NCI-H187 treated with DMSO at 0.1 percent for 48 hours (cell line): Measurements from ENCODE around the gene RPS6KA2.

ENCODE experiments used
- DNase-seq: peaks from one replicate; lab custom pipeline; 2025; lab: John Stamatoyannopoulos, UW

The RPS6KA2 gene

DNA sequence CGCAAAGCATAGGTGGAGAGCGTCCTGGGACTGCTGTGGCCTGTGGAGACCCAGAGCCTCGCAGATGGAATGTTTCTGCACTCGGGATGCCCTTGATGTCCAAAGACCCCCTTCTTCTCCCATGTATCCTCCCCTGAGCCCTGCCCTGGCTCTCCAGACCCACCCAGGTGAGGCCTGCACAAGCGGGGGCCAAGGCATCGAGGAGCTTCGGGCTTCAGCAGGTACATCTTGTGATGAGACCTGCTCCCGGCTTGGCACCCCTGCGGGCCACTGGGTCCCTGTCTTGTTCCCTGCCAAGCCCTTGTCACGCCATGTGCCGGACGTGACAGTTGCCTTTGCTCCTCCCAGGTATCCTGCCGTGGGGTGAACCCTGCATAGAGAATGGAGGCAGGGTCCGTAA lies 125.8 kb downstream of the RPS6KA2 start:
- no peak for DNase-seq

GRCh38 chr6:166500246-166500645 lies 126.8 kb downstream of the RPS6KA2 start:
- no peak for DNase-seq

- DNase-seq, result no peak
Measured at GRCh38 chr6:166499350-166500163, 127.5 kb downstream of the RPS6KA2 start.

DNA sequence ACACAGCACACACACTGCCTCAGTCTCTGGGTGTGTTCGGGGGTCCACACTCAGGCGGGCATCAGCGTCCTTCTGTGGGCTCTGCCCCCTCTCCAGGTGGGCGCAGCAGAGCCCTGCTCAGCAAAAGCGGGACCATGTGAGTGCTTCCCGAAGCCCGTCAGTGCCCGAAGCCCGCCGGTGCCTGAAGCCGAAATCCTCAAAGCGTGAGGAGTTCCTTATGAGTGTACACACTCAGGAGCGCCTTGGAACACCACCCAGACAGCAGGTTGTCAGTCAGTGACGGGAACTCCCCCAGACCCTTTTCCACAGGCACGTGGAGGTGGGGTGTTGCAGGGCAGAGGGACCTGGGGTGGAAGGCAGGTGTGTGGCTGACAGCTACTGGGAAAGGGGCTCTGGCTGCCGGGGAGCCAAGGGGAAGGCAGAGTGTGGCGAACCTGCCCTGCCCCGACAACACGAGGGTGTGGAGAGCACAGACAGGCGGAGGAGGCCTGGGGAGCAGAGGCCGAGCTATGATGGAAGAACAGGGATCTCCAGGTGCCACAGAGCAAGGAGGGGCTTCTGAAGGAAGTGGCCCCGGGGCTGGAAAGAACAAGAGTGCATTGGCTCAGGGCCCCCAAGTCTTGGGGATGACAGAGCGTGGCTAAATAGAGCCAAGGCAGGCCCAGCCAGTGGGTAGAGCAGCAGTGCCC lies 128.2 kb downstream of the RPS6KA2 start:
- DNase-seq, result no peak

GRCh38 chr6:166498228-166498627 lies 128.8 kb downstream of the RPS6KA2 start:
- DNase-seq, result no peak

DNA sequence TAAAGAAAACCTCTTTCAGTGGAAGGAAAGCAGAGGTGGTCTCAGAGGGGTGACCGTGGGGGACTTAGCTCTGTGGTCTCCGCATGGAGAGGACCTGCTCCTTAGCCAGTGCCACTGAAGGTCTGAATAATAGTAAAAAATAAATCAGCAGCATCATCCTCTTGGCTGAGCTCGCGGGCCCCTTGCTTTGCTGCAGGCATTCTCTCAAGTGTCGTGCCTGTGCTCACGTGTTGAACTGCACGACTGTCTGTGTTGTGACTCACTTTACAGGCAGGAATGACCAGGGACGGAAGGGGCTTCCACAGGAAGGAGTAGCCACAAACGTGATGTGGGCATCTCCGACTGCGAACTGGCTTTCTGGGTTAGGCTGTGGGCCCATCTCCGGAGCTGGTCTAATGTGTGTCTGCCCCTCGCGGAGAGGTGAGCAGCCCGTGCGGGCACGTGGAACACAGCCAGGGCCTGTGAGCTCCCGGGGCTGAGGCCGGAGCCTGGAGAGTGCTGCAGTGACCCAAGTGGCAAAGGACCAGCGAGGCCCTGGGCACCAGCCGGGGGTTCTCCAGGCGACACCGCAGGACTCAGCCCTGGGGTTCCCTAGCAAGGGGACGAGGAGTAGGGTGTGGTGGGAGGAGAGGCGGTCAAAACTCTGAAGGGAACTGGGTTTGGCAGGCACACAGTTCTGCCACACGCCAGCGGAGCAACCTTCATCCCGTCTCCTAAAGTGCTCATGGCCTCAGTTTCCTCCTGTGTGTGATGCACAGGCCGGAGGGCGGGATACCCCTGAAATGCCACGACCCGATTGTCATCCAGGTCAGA lies 129.8 kb downstream of the RPS6KA2 start:
- no peak for DNase-seq

DNA sequence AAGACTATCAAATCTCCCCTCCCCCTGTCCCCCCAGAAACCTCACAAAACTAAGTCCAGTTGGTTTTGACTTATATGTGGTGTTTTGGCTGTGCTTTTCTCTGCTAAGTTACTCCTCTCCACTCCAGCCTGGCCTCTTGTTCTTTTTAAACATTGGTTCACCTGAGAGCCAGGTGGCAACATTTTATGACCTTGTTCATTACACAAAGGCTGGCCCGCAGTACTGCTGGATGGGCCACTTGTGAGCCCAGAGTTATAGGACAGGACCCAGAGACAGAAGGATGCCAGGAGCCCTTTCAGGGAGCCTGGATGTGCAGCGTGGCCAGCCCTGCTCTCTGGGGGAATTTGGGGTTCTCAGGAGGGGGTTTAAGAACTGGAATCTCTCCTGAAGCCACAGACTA lies 130.6 kb downstream of the RPS6KA2 start:
- DNase-seq, result no peak

DNA sequence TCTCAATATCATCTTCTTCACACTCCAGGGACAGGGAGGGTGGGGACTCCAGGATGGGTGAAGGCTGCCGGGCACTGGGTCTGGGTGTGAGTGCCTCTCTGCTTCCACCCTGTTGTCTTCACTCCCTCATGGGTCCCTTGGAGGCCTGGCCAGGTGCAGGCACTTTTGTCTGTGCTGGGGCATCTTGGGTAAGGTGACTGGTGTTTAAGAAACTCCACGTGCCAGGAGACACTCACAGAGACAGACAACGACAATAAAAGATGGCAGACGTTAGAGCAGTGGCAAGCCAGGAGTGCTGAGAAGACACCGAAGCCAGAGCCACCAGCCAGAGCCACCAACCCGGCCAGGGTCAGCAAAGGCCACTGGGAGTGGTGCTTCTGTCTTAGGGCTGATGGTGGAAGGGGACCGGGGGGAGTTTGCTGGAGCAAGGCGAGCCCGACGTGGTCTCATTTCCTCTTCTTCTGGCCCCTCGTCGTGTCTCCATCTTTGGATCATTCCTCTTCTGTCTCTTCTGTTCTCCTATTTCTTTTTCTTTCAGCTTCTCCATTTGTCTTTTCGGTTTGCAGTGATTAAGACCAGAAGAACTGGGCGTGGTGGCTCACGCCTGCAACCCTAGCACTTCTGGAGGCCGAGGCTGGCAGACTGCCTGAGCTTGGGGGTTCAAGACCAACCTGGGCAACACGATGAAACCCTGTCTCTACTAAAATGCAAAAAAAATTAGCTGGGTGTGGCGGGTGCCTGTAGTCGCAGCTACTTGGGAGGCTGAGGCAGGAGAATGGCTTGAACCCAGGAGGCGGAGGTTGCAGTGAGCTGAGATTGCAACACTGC lies 131.3 kb downstream of the RPS6KA2 start:
- DNase-seq, result no peak

- DNase-seq, result no peak
Measured at GRCh38 chr6:166494757-166495486, 132.1 kb downstream of the RPS6KA2 start.

DNA sequence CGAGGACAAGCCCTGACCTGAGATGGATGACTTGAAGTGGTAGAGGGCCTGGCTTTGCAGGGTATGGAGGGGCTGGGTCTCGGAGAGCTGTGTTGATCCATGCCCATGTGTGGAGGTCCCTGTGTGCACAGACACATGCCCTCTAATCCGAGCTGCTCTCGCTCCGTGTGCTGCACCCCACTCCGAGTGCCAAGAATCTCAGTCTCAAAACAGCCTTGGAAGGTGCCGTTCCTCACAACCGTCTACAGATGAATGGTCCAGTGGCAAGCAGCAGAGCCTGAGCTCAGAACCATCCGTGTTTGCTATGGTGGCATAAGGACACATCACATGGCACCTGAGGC lies 133.0 kb downstream of the RPS6KA2 start:
- no peak for DNase-seq

GRCh38 chr6:166493427-166494100 lies 133.5 kb downstream of the RPS6KA2 start:
- no peak for DNase-seq

GRCh38 chr6:166492092-166492741 lies 134.8 kb downstream of the RPS6KA2 start:
- DNase-seq, result no peak

GRCh38 chr6:166490671-166491500 lies 136.2 kb downstream of the RPS6KA2 start:
- DNase-seq, result peak; percentile 71

DNA sequence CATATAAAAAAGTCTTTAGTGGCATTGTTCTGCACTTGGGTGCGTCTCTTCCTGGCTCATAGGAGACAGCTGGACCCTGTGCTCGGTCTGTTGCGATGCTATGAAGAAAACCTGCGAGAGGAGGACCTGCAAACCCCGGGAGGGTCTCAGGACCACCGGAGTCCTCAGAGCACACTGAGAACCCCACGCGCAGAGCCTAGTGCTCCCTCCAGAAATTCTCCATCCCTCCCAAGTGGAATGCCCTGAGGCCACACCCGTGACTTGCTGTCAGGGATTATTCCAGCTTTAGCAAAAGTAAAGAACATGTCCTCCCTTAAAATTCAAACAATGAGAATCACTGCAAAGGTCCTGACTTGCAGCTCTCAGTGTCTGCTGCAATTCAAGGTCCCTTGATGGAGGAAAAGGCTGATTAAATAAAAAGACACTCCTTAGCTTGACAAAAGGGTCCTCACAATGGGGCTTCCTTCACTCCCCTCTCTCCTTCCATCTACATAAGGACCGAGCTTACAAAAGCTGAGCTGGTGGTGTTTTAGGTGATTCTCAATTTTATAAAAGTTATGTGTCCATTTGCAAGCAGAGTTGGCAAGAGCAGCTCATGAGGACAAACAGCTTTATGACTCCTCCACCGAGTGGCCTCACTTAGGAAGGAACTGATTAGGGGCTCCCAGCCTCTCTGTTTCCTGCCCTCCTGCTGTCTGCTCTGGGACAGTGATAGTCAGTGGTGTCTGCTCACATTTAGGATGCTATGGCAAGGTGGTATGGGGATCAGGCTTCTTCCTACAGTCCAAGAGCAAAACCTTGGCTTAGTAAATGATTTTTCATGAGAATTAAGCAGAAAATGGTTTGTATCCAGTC lies 137.5 kb downstream of the RPS6KA2 start:
- no peak for DNase-seq

GRCh38 chr6:166488701-166489100 lies 138.3 kb downstream of the RPS6KA2 start:
- DNase-seq, result no peak

DNA sequence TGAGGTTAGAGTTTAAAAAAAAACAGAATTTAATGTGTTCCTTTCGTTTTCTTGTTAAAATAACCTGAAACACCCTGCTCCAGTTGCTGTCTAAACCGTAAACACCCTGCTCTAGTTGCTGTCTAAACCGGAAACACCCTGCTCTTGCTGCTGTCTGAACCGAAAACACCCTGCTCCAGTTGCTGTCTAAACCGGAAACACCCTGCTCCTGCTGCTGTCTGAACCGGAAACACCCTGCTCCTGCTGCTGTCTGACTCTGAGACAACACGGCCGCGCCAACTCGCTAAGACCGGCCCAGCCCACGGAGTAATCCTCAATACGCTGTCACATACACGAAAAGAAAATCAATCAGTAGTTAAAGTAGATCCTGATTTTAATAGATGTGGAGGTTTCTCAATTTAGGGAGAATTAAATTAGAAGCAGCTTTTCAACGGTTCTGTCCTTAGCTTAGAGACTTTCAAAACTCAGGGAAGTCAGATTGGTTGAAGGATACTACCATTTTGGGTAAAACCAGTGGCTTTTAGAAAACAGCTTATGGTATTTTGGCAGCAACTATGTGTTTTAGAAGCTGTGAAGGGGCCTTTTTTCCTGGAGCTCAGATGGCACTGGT lies 138.9 kb downstream of the RPS6KA2 start:
- DNase-seq, result no peak

GRCh38 chr6:166487148-166487547 lies 139.9 kb downstream of the RPS6KA2 start:
- no peak for DNase-seq

- DNase-seq, result no peak
Measured at GRCh38 chr6:166486536-166486880, 140.5 kb downstream of the RPS6KA2 start.
